Measurements from ENCODE around the gene SBK2. TPM values are rescaled to one million over a fixed set of nuclear protein-coding genes. Genes with fewer than 3 reads are reported as not detected.

The SBK2 gene
- total and polyA plus RNA-seq, 8 donors: 0.28 to 0.46 (median 0.43) TPM; not detected in 5

DNA sequence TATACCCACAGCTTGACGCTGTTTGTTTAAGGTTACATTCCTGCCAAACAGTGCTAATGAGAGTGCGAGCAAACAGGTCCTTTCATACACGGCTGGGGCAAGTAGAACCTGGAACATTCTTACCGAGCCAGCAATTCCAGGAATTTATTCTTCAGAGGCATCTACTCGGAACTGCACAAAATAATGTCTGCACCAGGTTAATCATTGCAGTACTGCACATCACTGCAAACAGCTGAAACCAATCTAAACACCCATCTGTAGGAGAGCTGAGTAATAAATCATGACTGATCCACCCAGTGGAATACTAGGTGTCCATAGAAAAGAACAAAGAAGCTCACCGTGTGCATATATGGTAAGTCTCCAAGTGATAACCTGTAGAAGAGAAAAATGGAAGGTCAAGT is 44.9 kb upstream of the SBK2 start:
- intact Hi-C loops (cut with DNase I): no loop called here
- H3K4me3 ChIP-seq: peak overlapping the region in 2 of 4 donors; percentile 13 to 79
- TF ChIP-seq, protein P1, sequence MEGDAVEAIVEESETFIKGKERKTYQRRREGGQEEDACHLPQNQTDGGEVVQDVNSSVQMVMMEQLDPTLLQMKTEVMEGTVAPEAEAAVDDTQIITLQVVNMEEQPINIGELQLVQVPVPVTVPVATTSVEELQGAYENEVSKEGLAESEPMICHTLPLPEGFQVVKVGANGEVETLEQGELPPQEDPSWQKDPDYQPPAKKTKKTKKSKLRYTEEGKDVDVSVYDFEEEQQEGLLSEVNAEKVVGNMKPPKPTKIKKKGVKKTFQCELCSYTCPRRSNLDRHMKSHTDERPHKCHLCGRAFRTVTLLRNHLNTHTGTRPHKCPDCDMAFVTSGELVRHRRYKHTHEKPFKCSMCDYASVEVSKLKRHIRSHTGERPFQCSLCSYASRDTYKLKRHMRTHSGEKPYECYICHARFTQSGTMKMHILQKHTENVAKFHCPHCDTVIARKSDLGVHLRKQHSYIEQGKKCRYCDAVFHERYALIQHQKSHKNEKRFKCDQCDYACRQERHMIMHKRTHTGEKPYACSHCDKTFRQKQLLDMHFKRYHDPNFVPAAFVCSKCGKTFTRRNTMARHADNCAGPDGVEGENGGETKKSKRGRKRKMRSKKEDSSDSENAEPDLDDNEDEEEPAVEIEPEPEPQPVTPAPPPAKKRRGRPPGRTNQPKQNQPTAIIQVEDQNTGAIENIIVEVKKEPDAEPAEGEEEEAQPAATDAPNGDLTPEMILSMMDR (IDR thresholded peaks at IDR 0.05): no peak
- H3K36me3 ChIP-seq: peaks cover 0 to 13% (median 0%) of the 10 kb centered on the region in 3 donors
- H3K27me3 ChIP-seq: no peaks in the 10 kb centered on the region
- WGBS, 2 donors: 3 to 8% methylated on average over 6 of the region's 6 CpGs
- peak overlapping the region; percentile 76 to 84 (median 82) for H3K27ac ChIP-seq
- H3K9me3 ChIP-seq: no peaks in the 10 kb centered on the region
- DNase-seq: no peak
- H3K4me1 ChIP-seq: peaks cover 12 to 20% (median 16%) of the 10 kb centered on the region in 3 donors
- ATAC-seq: peak; percentile 2 to 42 (median 20)
- FAIRE-seq: no peak

DNA sequence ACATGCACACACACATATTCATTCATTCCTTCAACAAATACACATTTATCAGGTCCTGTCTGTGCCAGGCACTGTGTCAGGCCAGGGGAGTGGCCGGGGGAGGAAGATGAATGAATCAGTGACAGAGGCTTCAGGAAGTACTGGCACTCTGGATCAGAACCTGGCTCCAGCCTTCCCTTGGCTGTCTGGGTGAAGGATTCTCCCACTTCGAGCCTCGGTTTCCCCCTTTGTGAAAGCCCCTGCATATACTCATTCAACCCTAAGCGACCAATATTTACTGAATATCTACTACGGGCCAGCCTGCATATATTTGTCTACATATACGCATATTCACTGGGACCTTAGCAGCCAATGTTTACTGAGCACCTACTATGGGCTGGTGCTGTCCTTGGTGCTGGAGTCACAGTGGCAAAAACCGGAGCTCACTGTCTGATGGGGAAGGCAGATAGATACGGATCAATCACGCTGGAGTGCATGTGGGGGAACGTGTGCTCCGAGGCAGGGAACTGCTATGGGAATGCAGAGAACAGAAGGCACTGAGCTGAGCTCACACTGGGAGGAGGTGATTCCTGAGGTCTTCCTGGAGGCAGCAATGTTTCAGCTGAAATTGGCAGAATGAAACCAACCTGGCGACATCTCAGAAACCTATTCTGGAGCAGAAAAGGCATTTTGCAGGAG is 44.4 kb upstream of the SBK2 start:
- no peaks in the 10 kb centered on the region for H3K9me3 ChIP-seq
- no peaks in the 10 kb centered on the region for H3K27me3 ChIP-seq
- intact Hi-C loops (cut with DNase I): no loop called here
- H3K4me3 ChIP-seq: peak overlapping the region; percentile 74 to 80 (median 79)
- ATAC-seq (peak; percentile 15 to 41 (median 28)), DNase-seq (peak in 1 of 6 donors; percentile 33), FAIRE-seq (no peak)
- H3K4me1 ChIP-seq: peaks cover 8 to 14% (median 11%) of the 10 kb centered on the region in 3 donors
- peaks cover 0 to 13% (median 0%) of the 10 kb centered on the region in 3 donors for H3K36me3 ChIP-seq
- TF ChIP-seq, protein P1 (IDR thresholded peaks at IDR 0.05): no peak
- H3K27ac ChIP-seq: peak overlapping the region; percentile 76 to 84 (median 82)
- 5 to 11% methylated on average over 12 of the region's 12 CpGs for WGBS, 2 donors

DNA sequence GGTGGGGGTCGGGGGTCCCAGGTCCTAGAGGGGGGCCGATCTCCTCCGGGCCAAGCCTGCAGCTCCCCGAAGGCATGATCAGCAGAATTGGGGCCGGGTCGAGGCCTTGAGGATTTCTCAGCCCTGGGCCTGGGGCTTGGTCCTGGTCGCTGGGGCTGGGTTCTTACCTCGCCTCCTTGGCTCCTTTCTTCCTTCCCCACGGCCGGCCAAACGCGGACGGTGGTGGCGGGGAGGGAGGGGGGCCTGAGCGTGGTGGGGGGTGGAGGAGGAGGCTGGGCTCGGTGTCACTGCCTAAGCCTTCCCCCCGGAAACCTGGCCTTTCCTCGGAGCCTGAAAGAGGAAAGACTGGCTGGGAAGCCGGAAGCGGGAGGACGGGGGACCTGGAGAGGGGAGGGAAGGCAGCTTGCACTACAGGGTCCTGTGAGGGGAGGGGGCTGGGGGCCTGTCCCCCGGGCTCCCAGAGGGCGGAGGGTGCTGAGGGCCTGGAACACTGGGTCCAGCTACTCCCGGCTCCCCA is 43.8 kb upstream of the SBK2 start, which contains the start of gene ZNF579:
TSS of gene ZNF579 (minus strand) at position 221 of the 517 bp plus-strand sequence. CDS start 1,209 bp downstream, outside the sequence.
- DNase-seq (peak; percentile 85 to 94 (median 90)), FAIRE-seq (no peak), ATAC-seq (peak; percentile 84 to 93 (median 90))
- intact Hi-C loops (cut with DNase I): no loop called here
- Histone ChIP-seq H3K9me3 (no peaks in the 10 kb centered on the region), H3K4me1 (peaks cover 5 to 12% (median 8%) of the 10 kb centered on the region in 3 donors), H3K36me3 (peaks cover 0 to 13% (median 0%) of the 10 kb centered on the region in 3 donors), H3K27me3 (no peaks in the 10 kb centered on the region), H3K27ac (peak within 1 kb of the TSS; percentile 76 to 84 (median 82)), H3K4me3 (peak within 1 kb of the TSS; percentile 74 to 80 (median 79))
- TF ChIP-seq, protein P1 (IDR thresholded peaks at IDR 0.05): no peak
- 0 to 1% methylated on average over 18 to 24 of the region's 24 CpGs for WGBS, 2 donors

DNA sequence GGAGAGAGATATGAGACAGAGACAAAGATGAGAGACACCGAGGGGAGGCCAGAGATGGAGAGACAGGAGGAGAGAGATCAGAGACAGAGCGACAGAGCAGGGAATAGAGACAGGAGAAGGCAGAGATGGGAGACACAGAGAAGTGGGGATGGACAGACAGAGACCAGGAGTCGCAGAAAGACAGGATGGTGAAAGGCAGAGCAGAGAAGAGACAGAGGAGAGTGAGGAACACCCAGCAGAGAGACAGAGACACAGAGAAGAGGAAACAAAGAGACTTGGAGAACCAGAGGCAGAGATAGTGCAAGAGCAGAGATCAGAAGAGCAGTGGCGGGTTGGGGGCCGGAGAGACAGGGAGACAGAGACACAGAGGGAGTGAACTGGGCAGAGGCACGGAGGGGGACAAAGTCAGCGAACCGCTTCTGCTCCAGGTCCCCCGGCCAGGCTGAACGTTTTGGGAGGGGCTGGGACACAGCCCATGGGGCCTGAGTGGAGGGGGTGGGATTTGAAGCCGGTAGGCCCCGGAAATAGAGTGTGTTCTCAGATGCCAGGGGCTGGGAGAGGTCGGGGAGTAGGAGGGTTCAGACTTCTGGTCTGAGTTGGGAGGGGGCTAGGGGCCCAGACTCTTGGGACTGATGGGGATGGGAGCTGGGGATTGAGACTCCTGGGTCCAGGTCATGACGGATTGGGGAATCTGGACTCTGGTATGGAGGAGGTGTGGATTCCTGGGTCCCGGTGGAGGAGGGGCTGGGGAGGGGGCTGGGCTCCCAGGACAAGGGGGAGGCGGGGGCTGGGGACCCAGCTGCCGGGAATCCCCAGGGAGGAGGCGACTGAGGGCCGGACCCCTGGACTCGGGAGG is 43.1 kb upstream of the SBK2 start:
- H3K4me3 ChIP-seq: peak overlapping the region; percentile 74 to 80 (median 79)
- H3K27ac ChIP-seq: peak overlapping the region; percentile 76 to 84 (median 82)
- no peaks in the 10 kb centered on the region for H3K27me3 ChIP-seq
- ATAC-seq: peak; percentile 15 to 44 (median 30)
- intact Hi-C loops (cut with DNase I): no loop called here
- no peak for FAIRE-seq
- peaks cover 5 to 10% (median 8%) of the 10 kb centered on the region in 3 donors for H3K4me1 ChIP-seq
- H3K36me3 ChIP-seq: peaks cover 0 to 13% (median 0%) of the 10 kb centered on the region in 3 donors
- TF ChIP-seq, protein P1 (IDR thresholded peaks at IDR 0.05): no peak
- H3K9me3 ChIP-seq: no peaks in the 10 kb centered on the region
- WGBS, 2 donors: 12% methylated on average over 19 to 20 of the region's 20 CpGs
- DNase-seq: peak in 2 of 6 donors; percentile 31 to 40
